GM18909 (cell line): Measurements from ENCODE around the gene JPH2.

ENCODE experiments used
- ATAC-seq: cut with Tn5 transposase; IDR thresholded peaks from one replicate; pipeline ENCODE4 v1.9.1; 2021; ENCODE audit warnings: mild to moderate bottlenecking; ENCODE audit not compliant: unreplicated experiment, poor library complexity

The JPH2 gene

DNA sequence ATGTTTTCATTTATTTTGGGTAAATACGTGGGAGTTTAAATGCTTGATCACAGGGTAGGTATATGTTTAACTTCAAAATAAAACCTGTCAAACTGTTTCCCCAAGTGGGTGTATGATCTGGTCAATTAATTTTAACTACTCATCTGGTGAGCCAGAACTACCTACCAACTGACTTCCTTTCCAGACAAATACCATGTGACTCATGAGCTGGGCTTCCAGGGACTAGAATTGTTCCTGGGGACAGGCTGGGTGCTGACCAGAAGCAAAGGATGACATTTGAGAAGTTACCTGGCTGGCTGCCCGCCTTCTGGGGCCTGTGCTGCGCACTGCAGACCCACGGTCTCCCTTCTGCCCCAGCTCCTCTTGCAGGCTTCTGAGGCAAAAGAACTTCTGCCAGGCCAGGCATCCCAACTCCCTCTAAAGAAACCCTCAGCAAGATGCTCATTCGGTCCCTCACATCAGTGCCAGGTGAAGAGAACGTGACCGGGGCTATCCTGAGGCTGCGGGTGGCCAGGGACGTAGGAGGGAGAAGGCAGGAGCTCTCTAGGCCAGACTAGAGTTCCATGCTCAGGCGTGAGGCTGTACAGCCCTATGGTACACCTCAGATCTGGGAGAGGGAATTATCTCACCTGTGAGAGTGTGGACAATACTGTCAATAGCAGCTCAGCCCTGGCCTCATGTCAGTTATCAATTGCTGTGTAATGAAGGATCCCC lies 103.6 kb downstream of the JPH2 start:
- no peak for ATAC-seq

GRCh38 chr20:44081888-44082287 lies 105.1 kb downstream of the JPH2 start:
- no peak for ATAC-seq

GRCh38 chr20:44081476-44081875 lies 105.5 kb downstream of the JPH2 start:
- no peak for ATAC-seq

- no peak for ATAC-seq
These were observed 106.2 kb downstream of the JPH2 start for GRCh38 chr20:44080646-44081267.

- no peak for ATAC-seq
These were observed 106.9 kb downstream of the JPH2 start for GRCh38 chr20:44080064-44080463.

DNA sequence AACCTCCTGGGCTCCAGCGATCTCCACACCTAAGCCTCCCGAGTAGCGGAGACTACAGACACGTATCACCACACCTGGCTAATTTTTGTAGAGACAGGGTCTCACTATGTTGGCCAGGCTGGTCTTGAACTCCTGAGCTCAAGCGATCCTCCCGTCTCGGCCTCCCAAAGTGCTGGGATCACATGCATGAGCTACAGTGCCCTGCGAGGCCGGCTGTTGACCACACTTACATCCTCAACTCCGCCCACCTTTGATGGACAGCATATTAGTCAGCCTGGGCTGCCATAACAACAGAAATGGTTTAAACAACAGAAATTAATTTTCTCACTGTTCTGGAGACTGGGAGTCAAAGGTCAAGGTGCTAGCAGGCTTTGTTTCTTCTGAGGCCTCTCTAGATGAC lies 107.7 kb downstream of the JPH2 start:
- no peak for ATAC-seq

- ATAC-seq: no peak
These were observed 111.1 kb downstream of the JPH2 start for GRCh38 chr20:44075950-44076232.

DNA sequence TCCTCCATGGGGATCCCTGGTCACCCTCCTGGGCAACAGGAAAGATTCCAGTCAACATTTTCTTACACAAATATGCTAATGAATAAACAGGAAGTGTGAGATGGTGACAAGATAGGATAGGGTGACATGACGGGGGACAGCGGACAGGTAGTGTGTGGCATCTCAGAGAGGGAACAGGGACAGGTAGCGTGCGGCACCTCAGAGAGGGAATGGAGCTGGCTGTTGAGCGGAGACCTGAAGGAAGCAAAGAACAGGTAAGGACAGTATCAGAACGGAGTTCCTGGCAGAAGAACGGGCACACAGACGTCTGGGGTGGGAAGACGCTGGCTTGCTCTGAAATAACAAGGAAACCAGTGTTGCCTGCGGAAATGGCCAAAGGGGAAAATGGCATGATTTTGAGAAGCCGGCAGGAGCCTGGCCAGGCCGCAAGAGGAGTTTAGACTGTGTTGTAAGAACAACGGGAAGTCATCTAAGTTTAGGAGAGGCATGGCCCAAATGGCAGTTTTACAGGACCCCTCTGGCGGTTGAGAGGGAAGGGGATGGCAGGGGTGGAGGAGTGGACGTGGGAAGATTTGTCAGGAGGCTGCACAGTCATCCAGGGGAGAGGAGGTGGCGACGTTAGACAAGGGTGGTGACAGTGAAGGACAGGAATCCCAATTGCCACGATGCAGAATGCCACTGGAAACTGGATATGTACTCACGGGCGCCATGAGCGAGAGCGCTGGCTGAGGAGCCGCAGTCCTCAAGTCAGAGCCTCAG lies 111.6 kb downstream of the JPH2 start:
- no peak for ATAC-seq

GRCh38 chr20:44074252-44075151 lies 112.5 kb downstream of the JPH2 start:
- ATAC-seq: no peak

DNA sequence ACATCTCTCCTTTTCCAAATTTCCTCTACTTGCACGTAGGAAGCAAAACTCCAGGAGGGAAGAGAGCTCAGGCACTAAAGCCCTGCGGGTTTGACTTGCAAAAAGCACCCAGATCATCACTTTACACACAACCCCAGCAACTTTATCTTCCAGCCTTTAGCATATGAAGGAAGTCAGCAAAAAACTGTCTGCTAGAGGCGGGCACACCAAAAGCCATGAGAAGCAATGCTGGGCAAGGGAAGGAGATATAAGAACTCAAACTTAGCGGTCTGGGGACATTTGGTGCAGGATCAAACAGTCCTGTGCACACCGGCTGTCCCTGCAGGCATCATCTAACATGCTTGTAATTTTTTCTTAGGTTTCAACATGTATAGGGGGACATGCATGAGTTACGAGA lies 113.3 kb downstream of the JPH2 start:
- ATAC-seq: no peak

GRCh38 chr20:44073011-44073674 lies 113.8 kb downstream of the JPH2 start:
- no peak for ATAC-seq

GRCh38 chr20:44072384-44072783 lies 114.6 kb downstream of the JPH2 start:
- ATAC-seq: no peak

GRCh38 chr20:44071526-44072111 lies 115.4 kb downstream of the JPH2 start:
- ATAC-seq: no peak

DNA sequence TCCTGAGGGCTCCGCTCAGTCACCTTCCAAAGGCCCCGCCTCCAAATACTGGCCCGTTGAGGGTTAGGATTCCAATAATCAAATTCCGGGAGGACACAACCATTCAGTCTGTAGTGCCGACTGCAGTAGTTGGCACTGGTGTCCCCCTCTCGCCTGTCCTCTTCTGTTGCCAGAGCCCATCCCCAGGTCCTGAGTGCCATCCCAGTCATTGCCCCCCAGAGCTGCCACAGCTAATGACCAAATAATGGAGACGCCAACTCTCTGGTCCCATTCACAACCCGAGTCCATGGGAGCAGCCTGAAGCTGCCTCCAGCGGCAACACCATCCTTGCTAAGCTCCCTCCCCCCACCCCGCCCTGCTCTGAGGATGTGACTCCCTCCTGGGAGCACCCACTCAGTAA lies 115.9 kb downstream of the JPH2 start:
- no peak for ATAC-seq

DNA sequence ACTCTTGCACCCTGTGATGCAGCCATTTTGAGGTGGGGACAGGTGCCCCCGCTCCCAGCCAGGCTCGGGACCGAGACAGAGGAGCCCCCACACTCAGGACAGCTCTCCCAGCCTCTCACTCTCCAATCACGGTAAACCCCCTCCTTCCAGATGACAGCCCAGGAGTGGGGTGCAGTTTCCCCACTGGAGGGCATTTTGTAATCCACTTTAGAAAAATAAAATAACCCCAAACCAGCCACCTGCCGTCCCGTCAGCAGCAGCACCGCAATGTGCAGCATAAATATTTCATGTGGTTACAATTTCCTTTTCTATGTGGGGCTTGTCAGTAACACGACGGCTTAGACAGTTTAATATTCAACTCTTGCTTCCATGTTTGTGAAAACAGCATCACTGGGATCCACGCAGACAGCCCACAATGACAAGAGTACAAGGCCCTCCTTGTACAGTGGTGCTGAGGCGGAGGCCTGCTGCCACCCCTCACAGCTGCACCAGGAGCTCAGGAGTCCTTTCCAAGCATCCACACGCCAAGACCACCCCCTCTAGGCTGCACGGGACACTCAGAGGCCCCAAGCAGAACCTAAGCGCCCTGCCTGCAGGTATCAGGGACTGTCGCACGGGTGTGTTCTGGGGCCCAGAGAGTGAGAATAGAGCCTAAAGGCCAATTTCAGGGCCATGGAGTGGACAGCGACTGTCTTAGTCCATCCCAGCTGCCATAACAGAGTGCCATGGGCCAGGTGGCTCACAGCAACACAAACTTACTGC lies 116.7 kb downstream of the JPH2 start:
- ATAC-seq: no peak

GRCh38 chr20:44069203-44070011 lies 117.6 kb downstream of the JPH2 start:
- peak; percentile 69 for ATAC-seq

- no peak for ATAC-seq
These were observed 118.4 kb downstream of the JPH2 start for GRCh38 chr20:44068316-44069201.
